ENCODE measurements around the gene FBXL7. TPM values are rescaled to one million over a fixed set of nuclear protein-coding genes. Genes with fewer than 3 reads are reported as not detected.

Gene FBXL7
- total and polyA plus RNA-seq, 2 of the 8 experiments (the other 6 are each of a cell fraction or from before 2014, with no cell fraction given): 17.7 to 17.8 TPM

GRCh38 chr5:15476977-15477376, 23.0 kb upstream of the FBXL7 start:
- H4K8ac ChIP-seq (ENCODE audit: extremely low read depth, insufficient read depth, low read length): no peak overlapping the region
- WGBS, 2 experiments (ENCODE audit: extremely low coverage in 1 of 2, insufficient coverage in 1 of 2, insufficient read length in 1 of 2, insufficient replicate concordance in 2 of 2, low coverage in 1 of 2, low lambda C conversion rate in 2 of 2, missing lambda C conversion rate in 1 of 2): 82% methylated on average over 3 of the region's 3 CpGs; no CpG with 5 or more reads in 1 of the 2 experiments
- no peaks in the 10 kb centered on the region for H3K4me1 ChIP-seq (replicated peaks in 1 of 4; ENCODE audit: control insufficient read depth in 3 of 4, insufficient read depth in 4 of 4, low read length in 3 of 4)
- no peak overlapping the region for H4K91ac ChIP-seq (replicated peaks; ENCODE audit: insufficient read length, low read length)
- H3K79me2 ChIP-seq (ENCODE audit: control insufficient read depth in 1 of 2, insufficient read depth in 2 of 2, low read length in 2 of 2): no peaks in the 10 kb centered on the region
- no peak overlapping the region for H3K4me2 ChIP-seq (ENCODE audit: insufficient read depth in 1 of 2, low read depth in 2 of 2, low read length in 2 of 2)
- ChIA-PET POLR2A (ENCODE audit: partially characterized antibody) (no interaction called here), CTCF (ENCODE audit: partially characterized antibody) (interaction anchor here (0.8 kb wide), 1 partner anchor 11 kb away, joined by 3 read pairs; no protein-coding TSS in a partner anchor)
- no peaks in the 10 kb centered on the region for H4K20me1 ChIP-seq (replicated peaks in 1 of 2; ENCODE audit: control insufficient read depth in 1 of 2, insufficient read depth in 2 of 2, low read length in 2 of 2)
- no peaks in the 10 kb centered on the region for H3K27me3 ChIP-seq (replicated peaks in 1 of 4; ENCODE audit: control insufficient read depth in 3 of 4, extremely low read depth in 1 of 4, insufficient read depth in 3 of 4, low read length in 3 of 4)
- H3K79me1 ChIP-seq (ENCODE audit: low read depth, low read length): no peaks in the 10 kb centered on the region
- H2BK12ac ChIP-seq (ENCODE audit: low read depth, low read length): no peak overlapping the region
- H3K23me2 ChIP-seq (ENCODE audit: low read depth, low read length): no peaks in the 10 kb centered on the region
- no peak for DNase-seq (ENCODE audit: low read depth in 1 of 2, low spot score in 2 of 2)
- no peak overlapping the region for H2BK120ac ChIP-seq (replicated peaks; ENCODE audit: low read depth, low read length)
- no peaks in the 10 kb centered on the region for H3K36me3 ChIP-seq (ENCODE audit: control insufficient read depth in 2 of 4, insufficient read depth in 4 of 4, low read length in 3 of 4)
- H3K14ac ChIP-seq (ENCODE audit: insufficient read length): no peak overlapping the region
- no peak overlapping the region for H2BK5ac ChIP-seq (ENCODE audit: low read depth, low read length)
- H3K4ac ChIP-seq (replicated peaks; ENCODE audit: insufficient read length, low read depth, low read length): no peak overlapping the region
- H4K5ac ChIP-seq (ENCODE audit: insufficient read length, low read depth, low read length): no peak overlapping the region
- H3K27ac ChIP-seq (ENCODE audit: low read depth, low read length): no peak overlapping the region
- H3K4me3 ChIP-seq (ENCODE audit: extremely low read depth in 1 of 4, insufficient read depth in 2 of 4, low read depth in 3 of 4, low read length in 4 of 4): no peak overlapping the region
- no peak overlapping the region for H3K9ac ChIP-seq (replicated peaks in 1 of 4; ENCODE audit: extremely low read depth in 1 of 4, low read depth in 3 of 4, low read length in 3 of 4)
- no peaks in the 10 kb centered on the region for H3K9me3 ChIP-seq (ENCODE audit: insufficient read depth in 2 of 2, low read depth in 1 of 2, low read length in 1 of 2)
- H2AFZ ChIP-seq (ENCODE audit: low read length): no peak overlapping the region
- H3K18ac ChIP-seq (ENCODE audit: extremely low read depth, low read length): no peak overlapping the region
- no peak overlapping the region for H2BK15ac ChIP-seq (ENCODE audit: low read length)
- no peak overlapping the region for H3K23ac ChIP-seq (ENCODE audit: insufficient read length)
- H3K56ac ChIP-seq (replicated peaks; ENCODE audit: insufficient read length, low read depth, low read length): no peak overlapping the region
- no peak overlapping the region for H2AK5ac ChIP-seq (ENCODE audit: low read depth, low read length)
- H2BK20ac ChIP-seq (ENCODE audit: low read length): no peak overlapping the region
- no peak for FAIRE-seq
- TF ChIP-seq TBP (IDR thresholded peaks at IDR 0.05; ENCODE audit: low read depth, low read length): no peak
- no peak for TF ChIP-seq EZH2 (IDR thresholded peaks at IDR 0.05; ENCODE audit: low read depth, low read length, severe bottlenecking)
- TF ChIP-seq SRF (IDR thresholded peaks at IDR 0.05; ENCODE audit: low read depth, low read length): no peak

Measured in H1 (cell line).